Natural killer cell (primary cell): ENCODE data around the gene PCSK4. TPM values are rescaled to one million over a fixed set of nuclear protein-coding genes. Genes with fewer than 3 reads are reported as not detected.
A peak's percentile ranks its signal among the peaks of the same experiment; 100 is the strongest.

Experiments used
- ATAC-seq, 3 donors: fragments of 150-1000 bp in 2 of 3; fragments of 200-7000 bp in 1 of 3; cut with Tn5 transposase; 1 replicate in 1 of 3; 2 replicates in 2 of 3; pipeline ENCODE4 v1.10.0; 2021; ENCODE audit warnings: mild to moderate bottlenecking in 2 of 3, moderate library complexity in 2 of 3
- DNase-seq, 2 donors: peaks; one replicate each; pipeline versions ENCODE4 v3.0.0 to v3.0.0-alpha.2; 2013 to 2021; ENCODE audit warnings: mixed read lengths in 1 of 2
- H3K27ac ChIP-seq: one replicate; pipeline ENCODE4 v1.5.1; 2013; ENCODE audit warnings: mild to moderate bottlenecking, low read length
- H3K27me3 ChIP-seq: one replicate; pipeline ENCODE4 v1.6.1; 2013; ENCODE audit warnings: low read length; ENCODE audit not compliant: control insufficient read depth, insufficient read depth
- H3K36me3 ChIP-seq: one replicate; pipeline ENCODE4 v1.6.1; 2013; ENCODE audit warnings: low read length; ENCODE audit not compliant: control insufficient read depth, insufficient read depth
- H3K4me1 ChIP-seq: one replicate; pipeline ENCODE4 v1.6.1; 2013; ENCODE audit warnings: low read length; ENCODE audit not compliant: control insufficient read depth, insufficient read depth
- H3K4me3 ChIP-seq: one replicate; pipeline ENCODE4 v1.5.1; 2013; ENCODE audit warnings: low read length
- H3K9me3 ChIP-seq: one replicate; pipeline ENCODE4 v1.6.1; 2013; ENCODE audit warnings: low read length; ENCODE audit not compliant: control insufficient read depth, insufficient read depth
- H3K27ac Mint-ChIP-seq, 2 donors: one replicate each; pipeline ENCODE4 v1.8.0; 2022; ENCODE audit warnings: mild to moderate bottlenecking in 2 of 2, mixed read lengths in 2 of 2, moderate library complexity in 1 of 2
- H3K27me3 Mint-ChIP-seq, 2 donors: one replicate each; pipeline ENCODE4 v1.8.0; 2022; ENCODE audit warnings: low read depth in 2 of 2, mixed read lengths in 2 of 2
- H3K36me3 Mint-ChIP-seq: one replicate; pipeline ENCODE4 v1.8.0; 2022; ENCODE audit warnings: mixed read lengths
- H3K4me1 Mint-ChIP-seq, 2 donors: one replicate each; pipeline ENCODE4 v1.8.0; 2022; ENCODE audit warnings: mixed read lengths in 2 of 2
- H3K4me3 Mint-ChIP-seq: one replicate; pipeline ENCODE4 v1.8.0; 2022; ENCODE audit warnings: mild to moderate bottlenecking, moderate library complexity, mixed read lengths
- H3K9me3 Mint-ChIP-seq, 2 donors: one replicate each; pipeline ENCODE4 v1.8.0; 2022; ENCODE audit warnings: mixed read lengths in 2 of 2
- WGBS: methylation state at CpG from one replicate; pipeline ENCODE4 v1.1.7; 2013; ENCODE audit warnings: missing lambda C conversion rate; ENCODE audit not compliant: insufficient coverage; 5-methylcytosine and 5-hydroxymethylcytosine counted together
- intact Hi-C: fragments of 100-400 bp; cut with micrococcal nuclease; formaldehyde crosslinking; loops from one replicate; pipeline ENCODE4 v1.14.2; 2022
- total RNA-seq, 4 donors: library from RNA; stranded (reverse); fragments of 120-200 nt in 1 of 4; gene quantifications; one replicate each; pipeline versions ENCODE4 v1.2.3 to v1.2.4, GENCODE V29; 2013 to 2022
- TF ChIP-seq, protein P1 (sequence below): fragments of 200-600 bp; IDR thresholded peaks from one replicate; pipeline ENCODE4 v1.8.0; 2022; ENCODE audit warnings: antibody characterized with exemption

The PCSK4 gene
- total RNA-seq, 3 donors from 2014 or later (not counting 1 experiment from before 2014, with no cell fraction given) = 4.1 to 6.0 (median 5.3) TPM

DNA sequence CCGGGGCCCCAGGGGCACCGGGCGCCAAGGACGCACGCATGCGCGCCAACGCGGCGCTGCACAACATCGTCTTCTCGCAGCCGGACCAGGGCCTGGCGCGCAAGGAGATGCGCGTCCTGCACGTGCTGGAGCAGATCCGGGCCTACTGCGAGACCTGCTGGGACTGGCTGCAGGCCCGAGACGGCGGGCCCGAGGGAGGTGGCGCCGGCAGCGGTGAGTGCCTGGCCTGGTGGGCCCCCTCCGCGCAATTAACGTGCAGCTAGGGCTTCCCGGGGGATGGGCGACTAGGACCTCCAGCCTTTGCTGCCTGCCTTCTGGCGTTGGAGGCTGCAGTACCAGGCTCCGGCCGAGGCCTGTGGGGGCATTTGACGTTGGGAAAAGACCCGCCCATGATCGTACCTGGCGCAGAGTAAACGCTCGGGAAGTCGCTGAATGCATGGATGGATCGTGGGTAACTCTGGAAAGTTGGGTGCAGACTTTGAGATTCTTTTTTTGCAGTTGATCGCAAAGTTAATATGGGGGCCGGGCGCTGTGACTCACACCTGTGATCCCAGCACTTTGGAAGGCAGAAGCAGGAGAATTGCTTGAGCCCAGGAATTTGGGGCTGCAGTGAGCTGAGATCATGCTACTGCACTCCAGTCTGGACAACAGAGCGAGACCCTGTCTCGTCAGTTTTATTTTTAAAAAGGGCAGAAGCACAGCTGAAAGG is 33.0 kb downstream of the PCSK4 start:
- peaks cover 7% of the 10 kb centered on the region for H3K9me3 ChIP-seq
- H3K27me3 ChIP-seq = peaks cover 41% of the 10 kb centered on the region
- H3K36me3 ChIP-seq = peaks cover 3% of the 10 kb centered on the region
- TF ChIP-seq, protein P1, sequence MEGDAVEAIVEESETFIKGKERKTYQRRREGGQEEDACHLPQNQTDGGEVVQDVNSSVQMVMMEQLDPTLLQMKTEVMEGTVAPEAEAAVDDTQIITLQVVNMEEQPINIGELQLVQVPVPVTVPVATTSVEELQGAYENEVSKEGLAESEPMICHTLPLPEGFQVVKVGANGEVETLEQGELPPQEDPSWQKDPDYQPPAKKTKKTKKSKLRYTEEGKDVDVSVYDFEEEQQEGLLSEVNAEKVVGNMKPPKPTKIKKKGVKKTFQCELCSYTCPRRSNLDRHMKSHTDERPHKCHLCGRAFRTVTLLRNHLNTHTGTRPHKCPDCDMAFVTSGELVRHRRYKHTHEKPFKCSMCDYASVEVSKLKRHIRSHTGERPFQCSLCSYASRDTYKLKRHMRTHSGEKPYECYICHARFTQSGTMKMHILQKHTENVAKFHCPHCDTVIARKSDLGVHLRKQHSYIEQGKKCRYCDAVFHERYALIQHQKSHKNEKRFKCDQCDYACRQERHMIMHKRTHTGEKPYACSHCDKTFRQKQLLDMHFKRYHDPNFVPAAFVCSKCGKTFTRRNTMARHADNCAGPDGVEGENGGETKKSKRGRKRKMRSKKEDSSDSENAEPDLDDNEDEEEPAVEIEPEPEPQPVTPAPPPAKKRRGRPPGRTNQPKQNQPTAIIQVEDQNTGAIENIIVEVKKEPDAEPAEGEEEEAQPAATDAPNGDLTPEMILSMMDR = no peak
- Mint-ChIP-seq H3K27me3 (peaks cover 0 to 15% of the 10 kb centered on the region in 2 donors), H3K9me3 (no peaks in the 10 kb centered on the region), H3K27ac (no peak overlapping the region), H3K4me3 (no peak overlapping the region), H3K36me3 (no peaks in the 10 kb centered on the region), H3K4me1 (peaks cover 0 to 17% of the 10 kb centered on the region in 2 donors)
- peaks cover 20% of the 10 kb centered on the region for H3K4me1 ChIP-seq
- DNase-seq (no peak), ATAC-seq (no peak)
- intact Hi-C loops = no loop called here
- no peak overlapping the region for H3K4me3 ChIP-seq
- no peak overlapping the region for H3K27ac ChIP-seq
- WGBS = 21% methylated on average over 48 of the region's 48 CpGs

DNA sequence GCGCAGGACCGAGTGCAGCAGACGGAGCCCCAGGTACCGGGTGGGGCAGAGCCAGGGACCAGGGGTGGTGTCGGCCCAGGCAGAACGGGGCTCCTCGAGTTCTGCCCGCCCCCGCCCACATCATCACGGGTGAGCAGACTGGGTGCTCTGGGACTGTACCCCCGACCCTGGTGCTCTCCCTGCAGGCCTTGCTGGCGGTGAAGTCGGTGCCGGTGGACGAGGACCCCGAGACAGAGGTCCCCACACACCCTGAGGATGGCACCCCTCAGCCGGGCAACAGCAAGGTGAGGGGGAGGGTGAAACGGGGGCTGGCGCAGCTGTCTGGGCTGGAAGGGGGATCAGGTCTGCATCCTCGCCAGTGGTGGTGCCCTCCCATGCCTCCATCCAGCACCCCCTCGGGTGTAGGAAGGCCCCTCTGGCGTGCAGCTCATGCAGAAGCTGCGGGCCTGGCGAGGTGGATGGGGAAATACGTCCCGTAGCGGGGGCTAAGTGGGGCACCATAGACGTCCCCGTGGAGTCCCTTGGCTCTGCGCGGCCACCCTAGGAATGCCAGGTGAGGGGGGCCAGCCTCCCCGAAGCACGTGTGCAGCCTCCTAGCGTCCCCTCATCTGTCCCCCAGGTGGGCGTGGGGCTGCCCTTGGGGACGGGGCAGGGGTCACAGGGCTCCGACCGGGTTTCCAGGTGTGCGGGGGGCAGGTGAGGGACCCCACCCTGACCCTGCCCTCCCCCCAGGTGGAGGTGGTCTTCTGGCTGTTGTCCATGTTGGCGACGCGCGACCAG is 33.8 kb downstream of the PCSK4 start:
- WGBS = 35% methylated on average over 43 of the region's 43 CpGs

DNA sequence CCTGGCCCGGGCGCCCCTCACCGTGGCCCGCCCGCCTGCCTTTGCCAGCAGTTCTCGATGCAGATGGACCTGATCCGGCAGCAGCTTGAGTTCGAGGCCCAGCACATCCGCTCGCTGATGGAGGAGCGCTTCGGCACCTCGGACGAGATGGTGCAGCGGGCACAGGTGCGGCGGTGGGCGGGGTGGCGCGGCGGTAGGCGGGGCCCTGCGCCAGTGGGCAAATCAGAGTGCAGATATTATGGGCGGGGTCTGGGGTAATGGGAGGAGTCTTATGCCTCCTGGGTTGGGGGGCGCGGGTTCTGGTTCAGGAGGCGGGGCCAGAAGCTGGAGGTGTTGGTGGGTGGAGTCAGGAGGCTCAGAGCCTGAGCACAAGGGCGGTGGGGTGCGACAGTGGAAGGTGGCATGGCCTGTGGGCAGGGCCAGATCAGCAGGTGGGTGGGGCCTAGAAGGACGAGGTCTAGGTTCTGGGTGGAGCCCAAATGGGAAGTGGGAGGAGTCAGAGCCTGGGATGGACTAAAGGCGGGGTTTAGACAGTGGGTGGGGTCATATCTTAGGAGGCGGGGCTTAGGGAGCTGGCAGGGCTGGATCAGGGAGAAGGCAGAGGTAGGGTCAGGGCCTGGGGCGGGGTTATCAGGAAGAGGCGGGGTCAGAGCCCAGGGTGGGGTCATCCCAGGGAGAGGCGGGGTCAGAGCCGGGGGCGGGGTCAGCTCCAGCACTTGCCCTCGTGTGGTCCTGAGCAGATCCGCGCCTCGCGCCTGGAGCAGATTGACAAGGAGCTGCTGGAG is 34.6 kb downstream of the PCSK4 start:
- H3K27me3 Mint-ChIP-seq = peaks cover 7 to 21% of the 10 kb centered on the region in 2 donors

More for the DNA sequence above, 33.8 kb downstream of the PCSK4 start:
- peaks cover 0 to 15% of the 10 kb centered on the region in 2 donors for H3K27me3 Mint-ChIP-seq
- H3K9me3 ChIP-seq = peaks cover 7% of the 10 kb centered on the region
- TF ChIP-seq, protein P1 = no peak
- intact Hi-C loops = no loop called here
- DNase-seq (no peak), ATAC-seq (no peak)
- H3K27ac Mint-ChIP-seq = no peak overlapping the region
- H3K27me3 ChIP-seq = peaks cover 43% of the 10 kb centered on the region
- no peak overlapping the region for H3K4me3 ChIP-seq
- H3K4me1 ChIP-seq = peaks cover 20% of the 10 kb centered on the region
- no peaks in the 10 kb centered on the region for H3K9me3 Mint-ChIP-seq
- no peaks in the 10 kb centered on the region for H3K36me3 Mint-ChIP-seq
- no peak overlapping the region for H3K4me3 Mint-ChIP-seq
- H3K4me1 Mint-ChIP-seq = peaks cover 0 to 17% of the 10 kb centered on the region in 2 donors
- no peak overlapping the region for H3K27ac ChIP-seq
- H3K36me3 ChIP-seq = peaks cover 3% of the 10 kb centered on the region

More for the DNA sequence above, 34.6 kb downstream of the PCSK4 start:
- Mint-ChIP-seq H3K9me3 (no peaks in the 10 kb centered on the region), H3K4me1 (peaks cover 0 to 22% of the 10 kb centered on the region in 2 donors), H3K4me3 (peak overlapping the region; percentile 49), H3K36me3 (no peaks in the 10 kb centered on the region), H3K27ac (no peak overlapping the region)
- ATAC-seq (peak; percentile 80 to 87 (median 83)), DNase-seq (peak; percentile 47 to 75)
- H3K36me3 ChIP-seq = peaks cover 1% of the 10 kb centered on the region
- H3K27ac ChIP-seq = no peak overlapping the region
- TF ChIP-seq, protein P1 = no peak
- peaks cover 50% of the 10 kb centered on the region for H3K27me3 ChIP-seq
- H3K9me3 ChIP-seq = peaks cover 7% of the 10 kb centered on the region
- no peak overlapping the region for H3K4me3 ChIP-seq
- WGBS = 3% methylated on average over 42 of the region's 42 CpGs
- H3K4me1 ChIP-seq = peaks cover 20% of the 10 kb centered on the region
- intact Hi-C loops = no loop called here
